Measurements from ENCODE around the gene MAMDC2.

The MAMDC2 gene

GRCh38 chr9:70262948-70263347, 219.3 kb downstream of the MAMDC2 start:
- TF ChIP-seq CTCF (IDR thresholded peaks at IDR 0.05; ENCODE audit: low read depth, low read length, missing control alignments), result no peak
- no peak overlapping the region for H3K4me3 ChIP-seq (replicated peaks; ENCODE audit: low read depth, low read length)
- no peak for DNase-seq (ENCODE audit: extremely low read depth, low read depth)

GRCh38 chr9:70263421-70263820, 219.8 kb downstream of the MAMDC2 start:
- no peak overlapping the region for H3K4me3 ChIP-seq (replicated peaks; ENCODE audit: low read depth, low read length)
- DNase-seq (ENCODE audit: extremely low read depth, low read depth), result no peak
- no peak for TF ChIP-seq CTCF (IDR thresholded peaks at IDR 0.05; ENCODE audit: low read depth, low read length, missing control alignments)

Data from HFF-Myc (cell line).